ENCODE results near the gene PRKAR2A.
"Not testable (repeated sequence)": the region's sequence is repeated elsewhere in the genome, so short reads cannot be mapped to it uniquely, and the experiment has no call there.

Gene PRKAR2A

GRCh38 chr3:48723725-48724124 lies 123.9 kb downstream of the PRKAR2A start:
- no peak for DNase-seq

GRCh38 chr3:48723293-48723692 lies 124.4 kb downstream of the PRKAR2A start:
- not testable (repeated sequence) for DNase-seq

- DNase-seq, result peak; percentile 76
These were observed 130.5 kb downstream of the PRKAR2A start, which contains the start of gene IP6K2 for GRCh38 chr3:48716982-48717746. IP6K2 (minus strand) TSS chr3:48717221; CDS start chr3:48695291, 21,930 bp downstream.

GRCh38 chr3:48716508-48716981 lies 131.1 kb downstream of the PRKAR2A start:
- DNase-seq, result no peak

- no peak for DNase-seq
These were observed 132.4 kb downstream of the PRKAR2A start for GRCh38 chr3:48715174-48715800.

DNA sequence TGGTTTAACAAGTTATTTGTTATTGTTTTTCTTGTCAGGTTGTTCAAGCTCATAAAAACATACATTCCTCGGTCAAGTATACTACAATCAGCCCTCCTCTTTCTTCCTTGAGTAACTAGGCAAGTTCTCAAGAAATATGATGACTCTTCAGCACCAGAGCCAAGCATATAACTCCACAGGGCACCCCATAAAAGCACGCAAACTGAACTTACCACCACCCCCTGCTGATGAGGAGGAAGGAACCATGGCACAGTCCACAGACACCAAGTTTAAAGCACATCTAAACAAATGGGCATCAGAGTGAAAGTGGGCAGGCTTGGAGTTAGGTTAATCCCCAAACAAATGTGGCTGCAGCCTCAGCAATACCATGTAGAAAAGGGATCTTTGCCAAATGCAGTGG lies 135.9 kb downstream of the PRKAR2A start:
- no peak for DNase-seq

DNA sequence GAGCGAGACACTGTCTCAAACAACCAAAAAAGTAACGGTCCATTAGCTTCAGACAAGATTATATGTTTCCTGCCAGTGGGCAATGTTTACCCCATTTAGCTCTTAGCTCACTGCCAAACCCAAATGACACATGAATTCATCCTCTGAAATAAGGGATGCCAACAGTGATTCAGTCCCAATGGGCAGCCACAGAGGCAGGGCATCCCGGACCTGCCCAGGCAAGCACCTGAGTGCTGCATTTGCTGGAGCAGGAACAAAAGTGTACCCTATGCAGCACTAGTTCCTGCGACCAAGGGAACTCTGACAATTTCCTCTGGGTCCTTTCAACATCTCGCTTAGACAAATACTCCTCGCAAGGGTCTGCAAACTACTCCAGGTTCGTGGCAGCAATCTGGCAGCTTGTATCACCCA lies 138.6 kb downstream of the PRKAR2A start:
- DNase-seq, result no peak

GRCh38 chr3:48708481-48708889 lies 139.2 kb downstream of the PRKAR2A start:
- DNase-seq, result no peak

- DNase-seq, result no peak
These were observed 140.5 kb downstream of the PRKAR2A start for GRCh38 chr3:48707157-48707556.

DNA sequence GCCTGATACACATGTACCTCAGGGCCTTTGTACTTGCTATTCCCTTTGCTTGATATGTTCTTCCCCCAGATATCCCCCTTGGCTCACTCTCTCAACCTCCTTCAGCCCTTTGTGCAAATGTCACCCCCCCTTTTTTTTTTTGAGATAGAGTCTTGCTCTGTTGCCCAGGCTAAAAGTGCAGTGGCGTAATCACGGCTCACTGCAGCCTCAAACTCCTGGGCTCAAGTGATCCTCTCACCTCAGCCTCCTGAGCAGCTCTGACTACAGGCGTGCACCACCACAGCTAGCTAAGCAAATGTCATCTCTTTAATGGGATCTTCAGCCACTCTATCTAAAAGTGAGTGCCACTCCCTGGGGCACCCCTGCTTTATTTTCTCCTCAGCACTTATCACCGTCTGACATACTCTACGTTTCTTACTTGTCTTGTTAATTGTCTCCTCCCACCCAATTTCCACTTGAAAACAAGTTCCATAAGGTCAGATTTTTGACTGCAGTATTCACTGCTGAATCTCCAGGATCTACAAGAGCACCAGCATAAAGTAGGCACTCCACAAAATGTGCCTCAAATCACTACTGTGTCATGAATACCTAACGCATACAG lies 145.3 kb downstream of the PRKAR2A start:
- no peak for DNase-seq

DNA sequence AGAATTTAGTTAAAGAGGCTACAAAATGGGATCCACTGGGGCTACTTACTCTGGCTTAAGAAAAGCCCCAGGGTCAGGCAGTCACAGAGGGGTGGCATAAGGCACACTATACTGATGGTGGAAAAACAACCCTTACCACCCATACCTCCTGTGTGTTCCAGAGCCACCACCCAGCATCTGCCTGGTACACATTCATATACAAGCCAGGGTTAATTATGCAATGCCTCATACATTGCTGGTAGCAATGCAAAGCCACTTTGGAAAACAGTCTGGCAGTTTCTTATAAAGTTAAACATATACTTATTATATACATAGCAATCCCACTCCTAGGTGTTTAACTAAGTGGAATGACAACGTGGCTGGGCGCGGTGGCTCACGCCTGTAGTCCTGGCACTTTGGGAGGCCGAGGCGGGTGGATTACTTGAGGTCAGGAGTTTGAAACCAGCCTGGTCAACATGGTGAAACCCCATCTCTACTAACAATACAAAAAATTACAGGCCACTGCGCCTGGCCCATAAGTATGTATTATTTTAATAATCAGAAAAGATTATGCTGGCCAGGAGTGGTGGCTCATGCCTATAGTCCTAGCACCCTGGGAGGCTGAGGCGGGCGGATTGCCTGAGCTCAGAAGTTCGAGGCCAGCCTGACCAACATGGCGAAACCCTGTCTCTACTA lies 146.8 kb downstream of the PRKAR2A start:
- no peak for DNase-seq

DNA sequence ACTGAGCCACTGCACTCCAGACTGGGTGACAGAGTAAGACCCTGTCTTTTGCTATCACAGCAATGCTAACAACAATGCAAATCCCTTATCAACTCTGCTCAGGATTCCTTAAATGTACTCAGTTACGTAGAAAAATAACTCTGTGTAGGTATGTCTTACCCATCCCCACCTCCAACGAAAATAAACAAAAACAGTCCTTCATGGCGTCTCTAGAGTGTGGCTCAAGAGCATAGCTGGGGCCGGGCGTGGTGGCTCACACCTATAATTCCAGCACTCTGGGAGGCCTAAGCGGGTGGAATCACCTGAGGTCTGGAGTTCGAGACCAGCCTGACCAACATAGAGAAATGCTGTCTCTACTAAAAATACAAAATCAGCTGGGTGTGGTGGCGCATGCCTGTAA lies 148.8 kb downstream of the PRKAR2A start:
- DNase-seq, result no peak

- DNase-seq, result no peak
These were observed 149.7 kb downstream of the PRKAR2A start for GRCh38 chr3:48697952-48698351.

DNA sequence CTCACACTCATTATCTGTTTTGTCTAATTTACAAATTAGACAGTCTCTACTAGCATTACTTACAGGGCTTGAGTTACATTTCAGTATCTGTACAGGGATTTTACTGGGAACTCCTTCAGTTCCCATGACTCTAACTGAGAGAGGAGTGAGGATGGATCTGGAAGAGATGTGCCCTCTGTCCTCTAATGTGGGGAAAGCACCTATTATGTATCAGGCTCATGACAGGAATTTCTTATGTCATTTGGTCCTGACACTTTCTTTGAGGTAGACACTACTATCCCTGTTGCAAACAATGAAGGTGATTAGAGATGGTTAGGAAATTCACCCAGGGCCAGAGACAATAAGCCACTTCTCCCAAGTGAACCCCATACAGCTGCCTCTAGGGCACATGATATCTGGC lies 151.1 kb downstream of the PRKAR2A start:
- DNase-seq, result no peak
